Measurements from ENCODE around the gene RHAG. TPM values are rescaled to one million over a fixed set of nuclear protein-coding genes. Genes with fewer than 3 reads are reported as not detected.
A peak's percentile ranks its signal among the peaks of the same experiment; 100 is the strongest.
"Not testable (repeated sequence)": the region's sequence is repeated elsewhere in the genome, so short reads cannot be mapped to it uniquely, and the experiment has no call there.

RHAG gene
- total RNA-seq, 1 experiment from 2014 or later, result not detected

DNA sequence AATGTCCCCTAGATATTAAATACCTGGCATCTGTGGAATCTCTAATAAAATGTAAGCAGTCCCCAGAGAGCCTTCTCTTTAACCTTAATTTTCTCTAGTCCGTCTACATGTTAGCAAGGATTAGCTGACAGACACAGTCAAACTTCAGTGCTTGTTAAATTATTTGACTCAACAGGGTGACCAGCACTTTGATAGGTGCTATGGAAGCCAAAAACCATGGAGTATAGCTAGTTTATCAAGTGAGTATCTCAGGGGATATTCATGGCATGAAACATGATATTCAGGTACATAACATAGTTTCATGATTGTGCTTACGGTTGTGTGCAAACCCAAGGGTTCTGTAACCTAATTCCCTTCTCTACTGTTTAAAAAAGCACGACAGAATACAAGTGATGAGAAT, 3.9 kb downstream of the RHAG start:
- CTCF ChIA-PET, result no interaction called here
- POLR2A ChIA-PET (ENCODE audit: unreplicated experiment), result no interaction called here

DNA sequence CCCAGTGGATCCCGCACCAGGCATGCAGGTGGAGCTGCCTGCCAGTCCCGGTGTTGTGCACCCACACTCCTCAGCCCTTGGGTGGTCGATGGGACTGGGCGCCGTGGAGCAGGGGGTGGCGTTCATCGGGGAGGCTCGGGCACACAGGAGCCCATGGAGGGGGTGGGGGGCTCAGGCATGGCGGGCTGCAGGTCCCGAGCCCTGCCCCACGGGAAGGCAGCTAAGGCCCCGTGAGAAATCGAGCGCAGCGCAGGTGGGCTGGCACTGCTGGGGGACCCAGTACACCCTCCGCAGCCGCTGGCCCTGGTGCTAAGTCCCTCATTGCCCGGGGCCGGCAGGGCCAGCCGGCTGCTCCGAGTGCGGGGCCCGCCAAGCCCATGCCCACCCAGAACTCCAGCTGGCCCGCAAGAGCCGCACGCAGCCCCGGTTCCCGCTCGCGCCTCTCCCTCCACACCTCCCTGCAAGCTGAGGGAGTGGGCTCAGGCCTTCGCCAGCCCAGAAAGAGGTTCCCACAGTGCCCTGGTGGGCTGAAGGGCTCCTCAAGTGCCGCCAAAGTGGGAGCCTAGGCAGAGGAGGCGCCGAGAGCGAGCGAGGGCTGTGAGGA, 7.1 kb downstream of the RHAG start:
- H2AFZ ChIP-seq (ENCODE audit: low read length); H3K9me3 ChIP-seq (ENCODE audit: low read length); H3K9ac ChIP-seq (ENCODE audit: low read length); H3K27me3 ChIP-seq (ENCODE audit: low read length); H3F3A ChIP-seq (ENCODE audit: low read length, unreplicated experiment); H3K9me2 ChIP-seq (replicated peaks; ENCODE audit: low read length); CTCF ChIA-PET; DNase-seq; H4K20me1 ChIP-seq (ENCODE audit: low read length); H3K79me2 ChIP-seq (ENCODE audit: low read length); H3K4me3 ChIP-seq (ENCODE audit: low read length); H3K36me3 ChIP-seq (ENCODE audit: low read depth, low read length); POLR2A ChIA-PET (ENCODE audit: unreplicated experiment); BruUV-seq (replicated peaks); ATAC-seq; intact Hi-C loops (cut with micrococcal nuclease); H3K4me2 ChIP-seq (ENCODE audit: low read length); H3K27ac ChIP-seq (ENCODE audit: low read length): not testable (repeated sequence)
- peaks cover 33% of the 10 kb centered on the region for H3K4me1 ChIP-seq (ENCODE audit: insufficient read depth, low read length)

More for the DNA sequence above, 3.9 kb downstream of the RHAG start:
- H4K20me1 ChIP-seq (ENCODE audit: low read length), result no peaks in the 10 kb centered on the region
- no peak overlapping the region for H2AFZ ChIP-seq (ENCODE audit: low read length)
- no peaks in the 10 kb centered on the region for H3K27me3 ChIP-seq (ENCODE audit: low read length)
- intact Hi-C loops (cut with micrococcal nuclease), result no loop called here
- BruUV-seq (replicated peaks), result no TSS peak
- peaks cover 38% of the 10 kb centered on the region for H3K4me1 ChIP-seq (ENCODE audit: insufficient read depth, low read length)
- H3K9me2 ChIP-seq (replicated peaks; ENCODE audit: low read length), result no peaks in the 10 kb centered on the region
- H3F3A ChIP-seq (ENCODE audit: low read length, unreplicated experiment), result no peaks in the 10 kb centered on the region
- H3K9me3 ChIP-seq (ENCODE audit: low read length), result no peaks in the 10 kb centered on the region
- ATAC-seq, result peak; percentile 28
- H3K9ac ChIP-seq (ENCODE audit: low read length), result no peak overlapping the region
- DNase-seq, result peak; percentile 69
- peak overlapping the region; percentile 53 for H3K27ac ChIP-seq (ENCODE audit: low read length)
- H3K4me2 ChIP-seq (ENCODE audit: low read length), result peak overlapping the region; percentile 38; the same call in 1 of the 2 replicates
- no peaks in the 10 kb centered on the region for H3K36me3 ChIP-seq (ENCODE audit: low read depth, low read length)
- H3K79me2 ChIP-seq (ENCODE audit: low read length), result no peaks in the 10 kb centered on the region
- TF ChIP-seq EZH2 (IDR thresholded peaks at IDR 0.05; ENCODE audit: low read length, unreplicated experiment) (no peak), EZH2phosphoT487 (IDR thresholded peaks at IDR 0.05; ENCODE audit: borderline replicate concordance, low read length) (no peak)
- TF ChIP-seq, protein P1, sequence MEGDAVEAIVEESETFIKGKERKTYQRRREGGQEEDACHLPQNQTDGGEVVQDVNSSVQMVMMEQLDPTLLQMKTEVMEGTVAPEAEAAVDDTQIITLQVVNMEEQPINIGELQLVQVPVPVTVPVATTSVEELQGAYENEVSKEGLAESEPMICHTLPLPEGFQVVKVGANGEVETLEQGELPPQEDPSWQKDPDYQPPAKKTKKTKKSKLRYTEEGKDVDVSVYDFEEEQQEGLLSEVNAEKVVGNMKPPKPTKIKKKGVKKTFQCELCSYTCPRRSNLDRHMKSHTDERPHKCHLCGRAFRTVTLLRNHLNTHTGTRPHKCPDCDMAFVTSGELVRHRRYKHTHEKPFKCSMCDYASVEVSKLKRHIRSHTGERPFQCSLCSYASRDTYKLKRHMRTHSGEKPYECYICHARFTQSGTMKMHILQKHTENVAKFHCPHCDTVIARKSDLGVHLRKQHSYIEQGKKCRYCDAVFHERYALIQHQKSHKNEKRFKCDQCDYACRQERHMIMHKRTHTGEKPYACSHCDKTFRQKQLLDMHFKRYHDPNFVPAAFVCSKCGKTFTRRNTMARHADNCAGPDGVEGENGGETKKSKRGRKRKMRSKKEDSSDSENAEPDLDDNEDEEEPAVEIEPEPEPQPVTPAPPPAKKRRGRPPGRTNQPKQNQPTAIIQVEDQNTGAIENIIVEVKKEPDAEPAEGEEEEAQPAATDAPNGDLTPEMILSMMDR (conservative IDR thresholded peaks at IDR 0.05; ENCODE audit: low read depth, low read length), result no peak
- no peak overlapping the region for H3K4me3 ChIP-seq (ENCODE audit: low read length)

DNA sequence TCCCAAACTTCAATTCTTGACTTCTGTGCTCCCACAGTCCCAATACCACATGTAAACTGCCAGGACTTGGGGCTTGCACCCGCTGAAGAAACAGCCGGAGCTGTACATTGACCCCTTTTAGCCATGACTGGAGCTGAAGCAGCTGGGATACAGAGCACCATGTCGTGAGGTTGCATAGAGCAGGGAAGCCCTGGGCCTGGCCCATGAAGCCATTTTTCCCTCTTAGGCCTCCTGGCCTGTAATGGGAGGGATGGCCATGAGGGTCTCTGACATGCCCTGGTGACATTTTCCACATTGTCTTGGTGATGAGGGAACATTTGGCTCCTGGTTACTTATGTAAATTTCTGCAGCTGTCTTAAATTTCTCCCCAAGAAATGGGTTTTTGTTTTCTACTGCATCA, 9.8 kb downstream of the RHAG start:
- Histone ChIP-seq H3K9me2 (replicated peaks; ENCODE audit: low read length) (no peaks in the 10 kb centered on the region), H3K4me3 (ENCODE audit: low read length) (no peak overlapping the region), H3F3A (ENCODE audit: low read length, unreplicated experiment) (no peaks in the 10 kb centered on the region), H3K4me2 (ENCODE audit: low read length) (no peak overlapping the region), H3K36me3 (ENCODE audit: low read depth, low read length) (no peaks in the 10 kb centered on the region), H2AFZ (ENCODE audit: low read length) (no peak overlapping the region), H3K9me3 (ENCODE audit: low read length) (no peaks in the 10 kb centered on the region), H3K4me1 (ENCODE audit: insufficient read depth, low read length) (peaks cover 11% of the 10 kb centered on the region), H3K79me2 (ENCODE audit: low read length) (no peaks in the 10 kb centered on the region), H3K9ac (ENCODE audit: low read length) (no peak overlapping the region), H3K27me3 (ENCODE audit: low read length) (no peaks in the 10 kb centered on the region), H4K20me1 (ENCODE audit: low read length) (no peaks in the 10 kb centered on the region), H3K27ac (ENCODE audit: low read length) (no peak overlapping the region)
- CTCF ChIA-PET, result no interaction called here
- BruUV-seq (replicated peaks), result no TSS peak
- TF ChIP-seq EZH2phosphoT487 (IDR thresholded peaks at IDR 0.05; ENCODE audit: borderline replicate concordance, low read length) (no peak), EZH2 (IDR thresholded peaks at IDR 0.05; ENCODE audit: low read length, unreplicated experiment) (no peak)
- TF ChIP-seq, protein P1 (conservative IDR thresholded peaks at IDR 0.05; ENCODE audit: low read depth, low read length), result no peak
- POLR2A ChIA-PET (ENCODE audit: unreplicated experiment), result no interaction called here
- ATAC-seq (no peak), DNase-seq (no peak)
- intact Hi-C loops (cut with micrococcal nuclease), result no loop called here

Measured in PC-3 (cell line).